ENCODE results near the gene PSMD11. TPM values are rescaled to one million over a fixed set of nuclear protein-coding genes. Genes with fewer than 3 reads are reported as not detected.

Gene PSMD11
- total RNA-seq, 1 experiment from 2014 or later: 303 TPM

DNA sequence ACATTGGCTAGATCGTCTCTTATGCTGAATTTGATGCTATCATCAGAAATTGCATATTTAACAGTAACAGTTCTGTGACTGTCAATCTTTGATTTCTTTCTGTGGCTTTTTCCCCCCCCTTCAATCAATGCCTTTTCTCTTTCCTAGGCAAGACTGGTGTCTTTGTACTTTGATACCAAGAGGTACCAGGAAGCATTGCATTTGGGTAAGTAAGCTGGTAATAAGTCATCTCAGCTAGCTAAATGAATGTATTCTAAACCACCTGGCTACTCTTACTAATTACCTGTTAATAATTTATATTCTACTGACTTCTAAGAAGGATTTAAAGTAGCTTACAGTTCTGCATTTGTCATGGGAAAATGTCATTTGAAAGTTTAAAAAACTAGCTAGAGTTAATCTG is 20.1 kb downstream of the PSMD11 start:
- DNase-seq (ENCODE audit: low read depth): no peak

DNA sequence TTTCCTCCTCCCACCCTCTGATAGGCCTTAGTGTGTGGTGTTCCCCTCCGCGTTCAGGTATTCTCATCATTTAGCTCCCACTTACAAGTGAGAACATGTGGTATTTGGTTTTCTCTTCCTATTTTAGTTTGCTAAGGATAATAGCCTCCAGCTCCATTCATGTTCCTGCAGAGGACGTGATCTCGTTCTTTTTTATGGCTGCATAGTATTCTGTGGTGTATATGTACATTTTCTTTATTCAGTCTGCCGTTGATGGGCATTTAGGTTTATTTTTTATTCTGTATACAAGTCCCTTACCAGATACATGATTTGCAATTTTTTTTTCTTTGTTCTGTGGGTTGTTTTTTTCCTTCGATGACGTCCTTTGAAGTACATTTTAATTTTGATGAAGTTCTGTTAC is 23.6 kb downstream of the PSMD11 start:
- DNase-seq (ENCODE audit: low read depth): no peak

DNA sequence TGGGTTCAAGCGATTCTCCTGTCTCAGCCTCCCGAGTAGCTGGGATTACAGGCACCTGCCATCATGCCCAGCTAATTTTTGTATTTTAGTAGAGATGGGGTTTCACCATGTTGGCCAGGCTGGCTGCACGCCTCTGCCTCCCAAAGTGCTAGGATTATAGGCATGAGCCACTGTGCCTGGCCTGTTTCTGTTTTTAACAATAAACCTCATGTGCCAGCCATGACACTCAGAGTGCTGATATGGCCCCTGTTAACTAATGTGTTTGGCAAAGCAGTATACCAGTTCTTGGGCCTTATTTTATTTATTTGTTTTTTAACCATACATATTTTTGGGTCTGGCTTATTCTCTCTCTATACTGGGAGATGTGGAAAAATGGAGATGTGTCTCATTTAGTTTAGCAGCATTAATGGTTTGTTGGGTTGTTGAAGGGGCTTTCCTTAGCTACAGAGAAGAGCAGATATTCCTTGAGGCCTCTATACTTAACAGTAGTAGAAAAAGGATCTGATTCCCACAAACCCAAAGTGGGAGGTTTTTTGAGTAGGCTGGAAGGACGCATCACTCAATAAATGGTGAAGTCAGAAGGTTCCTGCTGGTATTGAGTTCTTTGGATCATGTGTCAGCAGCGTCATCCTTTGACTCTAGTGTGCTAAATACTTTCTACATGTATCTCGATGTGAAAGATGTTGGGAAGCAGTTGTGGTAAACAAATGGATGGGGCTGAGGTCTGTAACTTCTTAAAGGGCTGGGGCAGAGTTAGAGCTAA is 26.3 kb downstream of the PSMD11 start:
- no peak for DNase-seq (ENCODE audit: low read depth)

- DNase-seq (ENCODE audit: low read depth): no peak
Observed at GRCh38 chr17:32471652-32472051, 27.3 kb downstream of the PSMD11 start.

- no peak for DNase-seq (ENCODE audit: low read depth)
Observed at GRCh38 chr17:32475258-32475657, 30.9 kb downstream of the PSMD11 start.

- DNase-seq (ENCODE audit: low read depth): no peak
Observed at GRCh38 chr17:32477220-32477619, 32.9 kb downstream of the PSMD11 start.

DNA sequence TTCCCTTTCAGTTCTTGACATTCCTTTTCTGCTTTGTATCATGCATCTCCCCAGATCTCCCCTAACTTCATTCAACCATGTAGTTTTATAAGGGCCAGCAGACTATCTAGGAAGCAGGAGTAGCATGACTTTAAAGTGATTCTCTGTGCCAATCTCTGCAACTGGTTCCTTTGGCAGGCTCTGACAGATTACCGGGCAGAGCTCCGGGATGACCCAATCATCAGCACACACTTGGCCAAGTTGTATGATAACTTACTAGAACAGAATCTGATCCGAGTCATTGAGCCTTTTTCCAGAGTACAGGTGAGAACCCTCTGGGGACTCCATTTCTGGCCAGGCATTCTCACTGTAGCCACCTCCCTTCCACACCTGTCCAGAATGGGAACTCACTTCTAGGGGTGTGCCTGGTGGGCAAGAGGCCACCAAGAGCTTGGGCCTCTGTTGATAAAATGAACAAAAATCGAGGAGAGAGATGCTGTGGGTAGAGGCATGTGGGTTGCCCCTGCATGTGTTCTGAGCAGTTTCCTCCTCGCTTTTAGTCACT is 34.8 kb downstream of the PSMD11 start:
- DNase-seq (ENCODE audit: low read depth): no peak

DNA sequence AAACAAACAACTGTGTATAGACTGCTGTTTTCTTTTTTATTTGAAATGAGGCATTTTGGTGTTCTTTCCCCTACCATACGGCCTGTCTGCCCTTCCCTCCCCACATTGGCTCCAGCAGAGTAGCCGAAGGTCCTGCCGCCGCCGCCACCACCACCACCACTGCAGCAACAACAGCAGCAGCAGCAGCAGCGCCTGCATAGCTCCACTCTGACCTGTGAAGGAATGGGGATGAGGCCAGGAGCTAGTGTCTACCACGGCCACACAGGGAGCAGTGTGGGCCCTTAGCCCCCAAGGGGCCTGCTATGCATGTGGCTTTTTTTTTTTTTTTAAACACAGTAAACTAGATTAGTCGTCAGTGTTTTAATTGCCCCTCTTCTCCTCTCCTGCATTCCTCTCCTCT is 36.9 kb downstream of the PSMD11 start:
- no peak for DNase-seq (ENCODE audit: low read depth)

GRCh38 chr17:32482568-32483320 is 38.4 kb downstream of the PSMD11 start:
- DNase-seq (ENCODE audit: low read depth): no peak

DNA sequence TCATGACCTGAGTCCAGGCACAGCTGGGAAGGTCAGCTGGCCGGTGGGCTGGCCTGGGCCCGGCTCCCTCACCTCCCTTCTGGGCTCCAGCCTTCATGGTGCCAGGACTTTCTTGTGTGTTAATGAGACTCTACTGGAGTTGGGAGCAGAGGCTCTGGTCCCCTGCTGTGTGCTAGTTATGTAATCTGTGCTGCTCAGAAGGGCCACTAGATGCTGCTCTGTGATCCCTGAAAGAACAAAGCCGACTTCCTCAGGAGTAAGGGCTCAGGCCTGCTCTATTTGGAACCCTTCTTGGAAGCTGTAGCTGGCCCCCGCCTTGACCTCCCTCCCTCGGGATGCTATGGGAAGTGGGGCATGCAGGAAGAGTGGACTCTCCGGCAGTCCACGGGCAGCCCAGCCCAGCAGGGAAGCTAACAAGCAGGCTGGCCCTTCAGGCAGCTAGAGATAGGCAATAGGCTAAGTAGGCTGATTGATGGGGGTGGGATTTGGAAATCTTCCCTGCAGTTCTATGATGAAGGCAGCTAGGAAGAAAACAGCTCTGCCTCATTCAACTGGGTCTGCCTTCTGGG is 39.2 kb downstream of the PSMD11 start:
- peak; percentile 53 for DNase-seq (ENCODE audit: low read depth)

DNA sequence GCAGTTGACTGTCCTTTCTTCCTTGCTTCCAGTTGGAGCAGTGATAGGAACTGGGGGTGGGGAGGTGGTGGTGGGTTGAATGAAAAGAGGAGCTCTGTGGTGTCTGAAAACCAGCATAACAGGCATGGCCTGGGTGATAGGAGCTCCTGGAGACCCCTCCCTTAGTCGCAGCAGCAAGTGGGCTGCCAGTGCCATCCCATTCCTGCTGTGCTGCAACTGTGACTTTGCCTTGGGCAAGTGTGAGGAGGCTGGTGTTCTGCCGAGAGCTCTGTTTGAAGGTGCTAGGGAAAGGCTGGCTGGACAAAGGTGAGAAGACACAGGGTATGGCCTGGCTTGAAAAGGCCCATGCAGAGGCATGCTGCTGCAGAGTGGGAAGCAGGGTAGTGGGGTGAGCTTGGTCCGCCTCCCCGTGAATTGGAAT is 39.7 kb downstream of the PSMD11 start:
- DNase-seq (ENCODE audit: low read depth): no peak

DNA sequence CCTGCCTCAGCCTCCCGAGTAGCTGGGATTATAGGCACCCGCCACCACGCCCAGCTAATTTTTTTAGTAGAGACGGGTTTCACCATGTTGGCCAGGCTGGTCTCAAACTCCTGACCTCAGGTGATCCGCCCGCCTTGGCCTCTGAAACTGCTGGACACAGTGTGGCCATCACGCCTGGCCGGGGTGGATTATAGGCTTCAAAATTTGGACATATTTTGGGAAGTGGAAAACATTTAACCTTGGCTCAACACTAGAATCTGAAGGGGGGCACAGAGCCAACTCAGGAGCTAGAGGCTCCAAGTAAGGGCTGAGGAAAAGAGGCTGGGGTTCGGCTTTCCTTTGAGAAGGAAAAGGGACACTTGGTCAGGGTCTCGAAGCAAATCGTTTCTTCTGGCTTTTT is 40.3 kb downstream of the PSMD11 start:
- no peak for DNase-seq (ENCODE audit: low read depth)

- no peak for DNase-seq (ENCODE audit: low read depth)
Observed at GRCh38 chr17:32485261-32486110, 41.2 kb downstream of the PSMD11 start.

DNA sequence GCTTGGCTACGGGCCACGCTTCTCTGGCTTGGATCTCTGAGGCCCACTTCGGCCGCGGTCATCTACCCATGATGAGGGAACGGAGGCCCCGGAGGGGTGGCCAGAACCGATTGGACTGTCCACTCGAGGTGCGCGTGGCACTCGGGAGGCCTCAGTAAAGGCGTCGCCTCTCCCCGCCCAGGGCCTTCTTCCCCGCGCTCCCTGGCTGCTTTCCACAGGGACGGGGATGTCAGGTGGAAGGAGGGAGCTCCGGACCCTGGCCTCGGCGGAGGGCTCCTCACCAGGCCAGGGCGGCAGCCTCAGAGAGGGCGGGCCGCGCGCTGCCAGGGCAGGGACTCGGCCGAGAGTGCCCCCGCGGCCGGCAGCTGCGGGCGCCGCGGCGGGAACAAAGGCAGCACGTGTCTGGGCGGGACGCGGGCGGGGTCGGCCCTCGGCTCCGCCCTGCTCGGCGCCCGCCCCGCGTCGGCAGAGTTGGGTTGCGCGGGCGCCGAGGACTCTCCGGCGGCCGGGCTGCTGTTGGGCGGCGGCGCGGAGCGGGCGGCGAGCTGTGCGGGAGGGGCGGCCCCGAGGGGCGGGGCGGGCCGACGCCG is 41.9 kb downstream of the PSMD11 start:
- DNase-seq (ENCODE audit: low read depth): peak; percentile 91

GRCh38 chr17:32486701-32487472 is 42.6 kb downstream of the PSMD11 start, which contains the start of gene CDK5R1:
Gene CDK5R1, plus strand, starts transcription at chr17:32486993. Its CDS starts 628 bp downstream, at chr17:32487621.
- peak; percentile 82 for DNase-seq (ENCODE audit: low read depth)

DNA sequence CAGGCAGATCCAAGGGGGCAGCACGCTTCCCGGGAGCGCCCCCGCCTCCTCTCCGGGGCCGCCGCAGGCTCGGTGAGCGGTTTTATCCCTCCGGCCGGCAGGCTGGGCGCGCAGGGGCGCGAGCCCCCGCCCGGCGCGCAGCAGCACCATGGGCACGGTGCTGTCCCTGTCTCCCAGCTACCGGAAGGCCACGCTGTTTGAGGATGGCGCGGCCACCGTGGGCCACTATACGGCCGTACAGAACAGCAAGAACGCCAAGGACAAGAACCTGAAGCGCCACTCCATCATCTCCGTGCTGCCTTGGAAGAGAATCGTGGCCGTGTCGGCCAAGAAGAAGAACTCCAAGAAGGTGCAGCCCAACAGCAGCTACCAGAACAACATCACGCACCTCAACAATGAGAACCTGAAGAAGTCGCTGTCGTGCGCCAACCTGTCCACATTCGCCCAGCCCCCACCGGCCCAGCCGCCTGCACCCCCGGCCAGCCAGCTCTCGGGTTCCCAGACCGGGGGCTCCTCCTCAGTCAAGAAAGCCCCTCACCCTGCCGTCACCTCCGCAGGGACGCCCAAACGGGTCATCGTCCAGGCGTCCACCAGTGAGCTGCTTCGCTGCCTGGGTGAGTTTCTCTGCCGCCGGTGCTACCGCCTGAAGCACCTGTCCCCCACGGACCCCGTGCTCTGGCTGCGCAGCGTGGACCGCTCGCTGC is 43.3 kb downstream of the PSMD11 start:
- DNase-seq (ENCODE audit: low read depth): peak; percentile 33

GRCh38 chr17:32488177-32488542 is 43.9 kb downstream of the PSMD11 start:
- DNase-seq (ENCODE audit: low read depth): no peak

DNA sequence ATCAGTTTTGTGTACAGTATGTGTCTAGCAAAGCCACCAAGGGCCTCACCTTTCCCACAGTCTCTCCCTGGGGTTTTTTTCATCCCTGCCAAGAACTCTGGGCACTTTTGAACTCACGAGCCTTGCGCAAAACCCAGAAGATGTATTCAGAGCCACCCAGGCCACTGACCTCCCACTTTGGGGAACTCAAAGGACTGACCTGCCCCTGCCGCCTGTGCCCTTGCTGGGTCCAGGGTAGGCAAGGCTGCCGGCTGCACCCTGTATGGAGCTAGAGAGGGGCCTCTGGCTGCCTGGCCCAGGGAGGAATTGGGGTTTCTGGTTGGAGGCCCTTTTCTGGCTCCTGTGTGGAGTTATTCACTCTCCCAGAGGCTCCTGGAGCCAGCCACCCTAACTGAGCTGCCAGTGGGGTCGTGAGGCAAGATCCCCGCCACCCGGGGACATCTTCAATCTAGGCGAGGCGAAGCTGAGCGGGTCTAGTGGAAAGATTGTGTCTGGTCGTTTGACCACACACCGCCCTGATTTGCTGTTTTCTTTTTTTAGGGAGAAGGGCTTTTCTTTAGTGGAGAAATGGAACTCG is 44.4 kb downstream of the PSMD11 start:
- DNase-seq (ENCODE audit: low read depth): no peak

GRCh38 chr17:32489320-32490100 is 45.2 kb downstream of the PSMD11 start:
- no peak for DNase-seq (ENCODE audit: low read depth)
